Upper lobe of right lung (tissue), 1 donor: ENCODE results near the gene GPR61. TPM values are rescaled to one million over a fixed set of nuclear protein-coding genes. Genes with fewer than 3 reads are reported as not detected.
A peak's percentile ranks its signal among the peaks of the same experiment; 100 is the strongest.

Experiments
- ATAC-seq: fragments of 200-7000 bp; cut with Tn5 transposase; one replicate; pipeline ENCODE4 v1.9.1; 2020; ENCODE audit warnings: mild to moderate bottlenecking, moderate library complexity
- DNase-seq: peaks from one replicate; pipeline ENCODE4 v3.0.0-alpha.2; 2020
- H3K27ac ChIP-seq: fragments of 200-600 bp; one replicate; pipeline ENCODE4 v1.8.0; 2022
- H3K27me3 ChIP-seq: fragments of 200-600 bp; one replicate; pipeline ENCODE4 v1.8.0; 2022; ENCODE audit warnings: mild to moderate bottlenecking
- H3K36me3 ChIP-seq: fragments of 200-600 bp; one replicate; pipeline ENCODE4 v1.8.0; 2022
- H3K4me1 ChIP-seq: fragments of 200-600 bp; one replicate; pipeline ENCODE4 v1.8.0; 2022
- H3K4me3 ChIP-seq: fragments of 200-600 bp; one replicate; pipeline ENCODE4 v1.8.0; 2022; ENCODE audit warnings: mild to moderate bottlenecking
- H3K9me3 ChIP-seq: fragments of 200-600 bp; one replicate; pipeline ENCODE4 v1.8.0; 2022
- CTCF ChIP-seq: fragments of 200-600 bp; IDR thresholded peaks from one replicate; pipeline ENCODE4 v1.8.0; 2022; ENCODE audit warnings: antibody characterized with exemption
- intact Hi-C: fragments of 100-400 bp; cut with DNase I; formaldehyde crosslinking; loops from one replicate; pipeline ENCODE4 v1.11.0; 2022
- total RNA-seq: library from RNA; stranded (reverse); fragmentation: NEBNext Ultra II Directional; extraction: Animal tissue kit (Norgen Biotek cat#: 25700); gene quantifications from one replicate; pipeline ENCODE4 v1.2.1, GENCODE V29; 2021
- donor health status: DM: no; HTN: yes; CAD: no; lungs with severe emphysema.

The GPR61 gene
- total RNA-seq, 1 donor from 2014 or later, result not detected

- Histone ChIP-seq H3K9me3 (no peaks in the 10 kb centered on the region), H3K36me3 (no peaks in the 10 kb centered on the region), H3K27ac (peak overlapping the region; percentile 24), H3K4me3 (no peak overlapping the region), H3K27me3 (no peaks in the 10 kb centered on the region), H3K4me1 (peaks cover 41% of the 10 kb centered on the region)
- TF ChIP-seq CTCF, result no peak
- ATAC-seq (no peak), DNase-seq (no peak)
- intact Hi-C loops, result no loop called here
Observed at GRCh38 chr1:109503935-109504334, 35.7 kb upstream of the GPR61 start.

- DNase-seq (no peak), ATAC-seq (no peak)
- Histone ChIP-seq H3K4me1 (peaks cover 32% of the 10 kb centered on the region), H3K4me3 (no peak overlapping the region), H3K9me3 (no peaks in the 10 kb centered on the region), H3K27me3 (no peaks in the 10 kb centered on the region), H3K36me3 (no peaks in the 10 kb centered on the region), H3K27ac (no peak overlapping the region)
- intact Hi-C loops, result no loop called here
- TF ChIP-seq CTCF, result no peak
Observed at GRCh38 chr1:109504974-109505373, 34.7 kb upstream of the GPR61 start.

GRCh38 chr1:109508001-109508872 lies 31.4 kb upstream of the GPR61 start:
- no peak for DNase-seq
- Histone ChIP-seq H3K4me3 (peak overlapping the region; percentile 68), H3K36me3 (no peaks in the 10 kb centered on the region), H3K27ac (no peak overlapping the region), H3K27me3 (no peaks in the 10 kb centered on the region), H3K4me1 (peaks cover 15% of the 10 kb centered on the region), H3K9me3 (no peaks in the 10 kb centered on the region)
- no peak for TF ChIP-seq CTCF
- intact Hi-C loops, result no loop called here
- no peak for ATAC-seq

GRCh38 chr1:109508873-109509175 lies 30.8 kb upstream of the GPR61 start:
- peak overlapping the region; percentile 68 for H3K4me3 ChIP-seq
- no peak for TF ChIP-seq CTCF
- H3K4me1 ChIP-seq, result peaks cover 12% of the 10 kb centered on the region
- no peaks in the 10 kb centered on the region for H3K36me3 ChIP-seq
- no peaks in the 10 kb centered on the region for H3K9me3 ChIP-seq
- no peak for ATAC-seq
- H3K27me3 ChIP-seq, result no peaks in the 10 kb centered on the region
- H3K27ac ChIP-seq, result no peak overlapping the region
- intact Hi-C loops, result no loop called here
- no peak for DNase-seq

- no peak within 1 kb of the TSS for H3K27ac ChIP-seq
- peaks cover 8% of the 10 kb centered on the region for H3K4me1 ChIP-seq
- DNase-seq, result peak; percentile 88
- H3K9me3 ChIP-seq, result no peaks in the 10 kb centered on the region
- H3K27me3 ChIP-seq, result no peaks in the 10 kb centered on the region
- H3K4me3 ChIP-seq, result peak within 1 kb of the TSS; percentile 68
- intact Hi-C loops, result no loop called here
- no peaks in the 10 kb centered on the region for H3K36me3 ChIP-seq
- TF ChIP-seq CTCF, result no peak
- peak; percentile 91 for ATAC-seq
Observed at GRCh38 chr1:109509176-109510134, 30.2 kb upstream of the GPR61 start, which contains the start of gene AMIGO1. AMIGO1 (minus strand) TSS chr1:109509727; CDS start chr1:109508912, 815 bp downstream.
